ENCODE measurements around the gene RNF115. TPM values are rescaled to one million over a fixed set of nuclear protein-coding genes. Genes with fewer than 3 reads are reported as not detected.

RNF115 gene
- total and polyA plus RNA-seq, 2 of the 4 experiments (the other 2 are of a cell fraction), result 13.5 to 22.9 TPM

- H2AK5ac ChIP-seq (ENCODE audit: low read depth, low read length), result no peak overlapping the region
- intact Hi-C loops (cut with micrococcal nuclease), result no loop called here
- H3K9me1 ChIP-seq (ENCODE audit: insufficient read depth, low read length), result peaks cover 6% of the 10 kb centered on the region; the same call in 1 of the 2 replicates
- H3K9ac ChIP-seq (ENCODE audit: low read depth, low read length), result no peak overlapping the region
- H3K4me2 ChIP-seq (ENCODE audit: low read depth, low read length), result no peak overlapping the region
- ATAC-seq (ENCODE audit: low read depth), result no peak
- no peak overlapping the region for H2BK20ac ChIP-seq (ENCODE audit: low read depth, low read length)
- H3K36me3 ChIP-seq (ENCODE audit: control insufficient read depth, insufficient read depth, low read length), result no peaks in the 10 kb centered on the region
- H3K14ac ChIP-seq (replicated peaks; ENCODE audit: low read depth, low read length), result no peak overlapping the region
- in situ Hi-C loops (cut with MboI; ENCODE audit: low sequenced_read_pairs), result no loop called here
- no TSS peak for BruUV-seq (replicated peaks)
- no peak overlapping the region for H2BK120ac ChIP-seq (ENCODE audit: low read depth, low read length)
- no peak overlapping the region for H2AK9ac ChIP-seq (replicated peaks; ENCODE audit: low read depth, low read length, poor library complexity)
- H2BK15ac ChIP-seq (ENCODE audit: low read depth, low read length), result no peak overlapping the region
- H3K23ac ChIP-seq (ENCODE audit: low read depth, low read length), result no peak overlapping the region
- H2BK5ac ChIP-seq (ENCODE audit: low read depth, low read length, poor library complexity, severe bottlenecking), result no peak overlapping the region
- H3K27ac ChIP-seq (ENCODE audit: insufficient read depth, low read length), result no peak overlapping the region
- TF ChIP-seq CTCF (conservative IDR thresholded peaks at IDR 0.05; ENCODE audit: low read depth, low read length) (no peak), ELK1 (IDR thresholded peaks at IDR 0.05; ENCODE audit: borderline replicate concordance, low read depth, low read length) (no peak)
- H3K4ac ChIP-seq (ENCODE audit: low read depth, low read length), result no peak overlapping the region
- H3K79me1 ChIP-seq (ENCODE audit: low read depth in 1 of 2, low read length in 2 of 2), result peaks cover 11 to 47% of the 10 kb centered on the region in 2 experiments
- H4K91ac ChIP-seq (ENCODE audit: insufficient read depth, low read depth, low read length), result no peak overlapping the region
- no peak overlapping the region for H2AFZ ChIP-seq (replicated peaks; ENCODE audit: low read length, poor library complexity)
- no peak for DNase-seq
- H3K56ac ChIP-seq (ENCODE audit: extremely low read depth, insufficient read depth, low read length), result no peak overlapping the region
- H3K18ac ChIP-seq (ENCODE audit: low read depth, low read length), result no peak overlapping the region
- H3K4me3 ChIP-seq (ENCODE audit: insufficient read depth, low read depth, low read length), result no peak overlapping the region
- no peak overlapping the region for H4K5ac ChIP-seq (ENCODE audit: low read depth, low read length)
- H4K20me1 ChIP-seq (ENCODE audit: insufficient read depth, low read length), result peaks cover 58% of the 10 kb centered on the region
- H3K9me3 ChIP-seq (ENCODE audit: control insufficient read depth, insufficient read depth, low read length), result no peaks in the 10 kb centered on the region
- dilution Hi-C loops (cut with HindIII; ENCODE audit: low sequenced_read_pairs, unreplicated experiment), result no loop called here
- ChIA-PET POLR2A (ENCODE audit: unreplicated experiment) (no interaction called here), CTCF (no interaction called here)
- H3K27me3 ChIP-seq (ENCODE audit: control insufficient read depth, insufficient read depth, low read length), result no peaks in the 10 kb centered on the region
- peaks cover 7% of the 10 kb centered on the region for H3K4me1 ChIP-seq (ENCODE audit: control insufficient read depth, insufficient read depth, low read length)
- H4K8ac ChIP-seq (ENCODE audit: low read depth in 2 of 2, low read length in 2 of 2), result no peak overlapping the region
- no CpG with 5 or more reads among the region's 4 CpGs for WGBS, 2 experiments (ENCODE audit: extremely low coverage in 2 of 2, insufficient read length in 1 of 2)
Observed at GRCh38 chr1:145806408-145806807, 17.5 kb downstream of the RNF115 start.

All from IMR-90 (cell line).